NT2/D1 (cell line): ENCODE data around the gene B4GALNT1.

Source experiments
- SUZ12 ChIP-seq: IDR thresholded peaks from 2 replicates; pipeline ENCODE4 v1.6.1; 2011; ENCODE audit not compliant: insufficient read length, insufficient read depth; ENCODE audit errors: extremely low read depth
- YY1 ChIP-seq: IDR thresholded peaks from 2 replicates; pipeline ENCODE4 v1.6.1; 2011; ENCODE audit not compliant: insufficient read length, insufficient read depth
- ZNF274 ChIP-seq: IDR thresholded peaks from 2 replicates; pipeline ENCODE4 v1.6.1; 2011; ENCODE audit warnings: mild to moderate bottlenecking, low read depth, low read length

- TF ChIP-seq YY1 (no peak), SUZ12 (no peak), ZNF274 (no peak)
Measured at GRCh38 chr12:57638096-57638495, 5.1 kb upstream of the B4GALNT1 start.
